Neutrophil (primary cell): ENCODE results near the gene PTCD2.

ENCODE experiments used
- H3K27ac ChIP-seq: fragments of 200-600 bp; sonication (generic); 2 replicates; pipeline ENCODE4 v1.5.1; 2016; ENCODE audit warnings: mild to moderate bottlenecking, moderate library complexity
- H3K27me3 ChIP-seq: fragments of 200-600 bp; sonication (generic); 2 replicates; pipeline ENCODE4 v1.6.0; 2016; ENCODE audit warnings: mild to moderate bottlenecking
- H3K36me3 ChIP-seq: fragments of 200-600 bp; sonication (generic); 2 replicates; pipeline ENCODE4 v1.5.1; 2017
- H3K4me1 ChIP-seq, 2 experiments: fragments of 200-600 bp in 1 of 2; sonication (generic) in 1 of 2; 1 replicate in 1 of 2; 2 replicates in 1 of 2; pipeline versions ENCODE4 v1.5.1 to v1.6.1; 2013 to 2016; ENCODE audit warnings: low read depth in 1 of 2, low read length in 1 of 2, mild to moderate bottlenecking in 1 of 2, moderate library complexity in 1 of 2; ENCODE audit not compliant: control insufficient read depth in 1 of 2, insufficient read depth in 1 of 2
- H3K4me3 ChIP-seq, 2 experiments: fragments of 200-600 bp in 1 of 2; sonication (generic) in 1 of 2; 1 replicate in 1 of 2; 2 replicates in 1 of 2; pipeline ENCODE4 v1.5.1; 2013 to 2016; ENCODE audit warnings: low read depth in 1 of 2, low read length in 1 of 2, mild to moderate bottlenecking in 1 of 2, moderate library complexity in 1 of 2
- H3K9me3 ChIP-seq: fragments of 200-600 bp; sonication (generic); 2 replicates; pipeline ENCODE4 v1.5.1; 2016
- CTCF ChIP-seq: fragments of 200-600 bp; sonication (generic); IDR thresholded peaks from 2 replicates; pipeline ENCODE4 v1.5.1; 2016; ENCODE audit warnings: antibody characterized with exemption

Gene PTCD2, protein sequence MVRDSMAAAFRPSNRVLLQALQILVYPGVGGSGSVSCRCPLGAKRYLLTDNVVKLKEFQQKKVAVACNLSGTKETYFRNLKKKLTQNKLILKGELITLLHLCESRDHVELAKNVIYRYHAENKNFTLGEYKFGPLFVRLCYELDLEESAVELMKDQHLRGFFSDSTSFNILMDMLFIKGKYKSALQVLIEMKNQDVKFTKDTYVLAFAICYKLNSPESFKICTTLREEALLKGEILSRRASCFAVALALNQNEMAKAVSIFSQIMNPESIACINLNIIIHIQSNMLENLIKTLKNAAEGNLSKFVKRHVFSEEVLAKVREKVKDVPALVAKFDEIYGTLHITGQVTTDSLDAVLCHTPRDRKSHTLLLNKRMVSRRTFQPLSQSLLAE

GRCh38 chr5:72319976-72320752 is at the start of gene PTCD2, which contains the start of gene MRPS27:
PTCD2 (plus strand) TSS chr5:72320373; CDS start chr5:72320383, 10 bp downstream.
MRPS27 (minus strand) TSS chr5:72320240; CDS start chr5:72320221, 19 bp downstream.
- Histone ChIP-seq H3K4me3 (peak within 1 kb of the TSS; percentile 80 to 92), H3K27ac (peak within 1 kb of the TSS; percentile 58), H3K36me3 (no peaks in the 10 kb centered on the region), H3K9me3 (no peaks in the 10 kb centered on the region), H3K4me1 (peaks cover 24 to 25% of the 10 kb centered on the region in 2 experiments), H3K27me3 (no peaks in the 10 kb centered on the region)
- no peak for TF ChIP-seq CTCF

DNA sequence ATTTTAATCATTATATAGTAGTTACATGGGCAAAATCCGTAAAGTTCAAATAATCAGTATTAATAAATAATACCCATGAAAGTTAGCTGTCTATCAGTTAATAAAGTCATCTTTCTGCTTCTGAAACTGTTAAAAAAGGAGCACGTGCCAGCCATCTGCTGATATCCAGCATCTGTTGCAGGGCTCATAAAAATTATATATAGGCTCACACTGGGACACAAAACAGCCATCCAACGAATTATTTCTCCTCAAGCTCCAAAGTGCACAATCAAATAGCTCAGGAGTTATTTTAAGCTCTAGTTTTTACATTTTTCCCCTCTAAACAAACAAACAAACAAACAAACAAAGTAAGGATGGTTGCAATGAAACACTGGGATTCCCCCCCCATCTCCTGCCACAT is 48.5 kb upstream of the PTCD2 start:
- no peak overlapping the region for H3K27ac ChIP-seq
- H3K4me1 ChIP-seq: no peaks in the 10 kb centered on the region
- no peaks in the 10 kb centered on the region for H3K9me3 ChIP-seq
- no peaks in the 10 kb centered on the region for H3K36me3 ChIP-seq
- H3K27me3 ChIP-seq: no peaks in the 10 kb centered on the region
- no peak overlapping the region for H3K4me3 ChIP-seq
- TF ChIP-seq CTCF: no peak

GRCh38 chr5:72272398-72272797 is 47.8 kb upstream of the PTCD2 start:
- Histone ChIP-seq H3K9me3 (no peaks in the 10 kb centered on the region), H3K27me3 (no peaks in the 10 kb centered on the region), H3K4me1 (no peaks in the 10 kb centered on the region), H3K36me3 (no peaks in the 10 kb centered on the region), H3K4me3 (no peak overlapping the region), H3K27ac (no peak overlapping the region)
- no peak for TF ChIP-seq CTCF

- H3K4me3 ChIP-seq: no peak overlapping the region
- TF ChIP-seq CTCF: no peak
Observed at GRCh38 chr5:72273547-72273946, 46.6 kb upstream of the PTCD2 start.

DNA sequence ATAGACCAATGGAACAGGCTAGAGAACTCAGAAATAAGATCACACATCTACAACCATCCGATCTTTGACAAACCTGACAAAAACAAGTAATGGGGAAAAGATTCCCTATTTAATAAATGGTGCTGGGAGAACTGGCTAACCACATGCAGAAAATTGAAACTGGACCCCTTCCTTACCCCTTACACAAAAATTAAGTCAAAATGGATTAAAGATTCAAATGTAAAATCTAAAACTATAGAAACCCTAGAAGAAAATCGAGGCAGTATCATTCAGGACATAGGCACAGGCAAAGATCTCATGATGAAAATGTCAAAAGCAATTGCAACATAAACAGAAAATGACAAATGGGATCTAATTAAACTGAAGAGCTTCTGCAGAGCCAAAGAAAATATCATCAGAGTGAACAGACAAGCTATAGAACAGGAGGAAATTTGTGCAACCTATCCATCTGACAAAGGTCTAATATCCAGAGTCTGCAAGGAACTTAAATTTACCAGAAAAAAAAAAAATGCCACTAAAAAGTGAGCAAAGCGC is 43.9 kb upstream of the PTCD2 start:
- no peak for TF ChIP-seq CTCF
- Histone ChIP-seq H3K27ac (no peak overlapping the region), H3K4me3 (no peak overlapping the region), H3K4me1 (no peaks in the 10 kb centered on the region), H3K27me3 (no peaks in the 10 kb centered on the region), H3K36me3 (no peaks in the 10 kb centered on the region), H3K9me3 (no peaks in the 10 kb centered on the region)

More at GRCh38 chr5:72273547-72273946, 46.6 kb upstream of the PTCD2 start:
- H3K36me3 ChIP-seq: no peaks in the 10 kb centered on the region
- no peaks in the 10 kb centered on the region for H3K4me1 ChIP-seq
- no peaks in the 10 kb centered on the region for H3K27me3 ChIP-seq
- H3K27ac ChIP-seq: no peak overlapping the region
- no peaks in the 10 kb centered on the region for H3K9me3 ChIP-seq
